GM23338 (cell line): ENCODE data around the gene CNTNAP2.

ENCODE experiments used
- CREB1 ChIP-seq: fragments of 250-450 bp; sonication (Bioruptor Pico); IDR thresholded peaks from 2 replicates; pipeline ENCODE4 v1.5.0; 2020; ENCODE audit warnings: low read depth, mild to moderate bottlenecking, moderate library complexity
- EZH2phosphoT487 ChIP-seq: fragments of 200-600 bp; sonication (generic); IDR thresholded peaks from one replicate; pipeline ENCODE4 v1.8.1; 2018; ENCODE audit warnings: antibody characterized with exemption; ENCODE audit not compliant: unreplicated experiment
- POLR2AphosphoS5 ChIP-seq: IDR thresholded peaks from 2 replicates; pipeline ENCODE4 v1.6.1; 2016; ENCODE audit warnings: antibody characterized with exemption, low read depth
- ZNF331 ChIP-seq: fragments of 250-450 bp; sonication (Bioruptor Pico); IDR thresholded peaks from 2 replicates; pipeline ENCODE4 v1.5.0; 2020; ENCODE audit warnings: low read depth, mild to moderate bottlenecking, moderate library complexity
- TF ChIP-seq, protein P1 (sequence below), 2 experiments: fragments of 200-600 bp in 1 of 2; sonication (generic) in 1 of 2; conservative IDR thresholded peaks; 2 replicates each; pipeline versions ENCODE4 v1.5.1 to v1.6.1; 2016 to 2017; ENCODE audit warnings: antibody characterized with exemption in 2 of 2, low read depth in 2 of 2, mild to moderate bottlenecking in 2 of 2, moderate library complexity in 1 of 2
- TF ChIP-seq, protein P2 (sequence below): IDR thresholded peaks from one replicate; pipeline ENCODE4 v1.6.1; 2018; ENCODE audit warnings: antibody characterized with exemption; ENCODE audit not compliant: unreplicated experiment

DNA sequence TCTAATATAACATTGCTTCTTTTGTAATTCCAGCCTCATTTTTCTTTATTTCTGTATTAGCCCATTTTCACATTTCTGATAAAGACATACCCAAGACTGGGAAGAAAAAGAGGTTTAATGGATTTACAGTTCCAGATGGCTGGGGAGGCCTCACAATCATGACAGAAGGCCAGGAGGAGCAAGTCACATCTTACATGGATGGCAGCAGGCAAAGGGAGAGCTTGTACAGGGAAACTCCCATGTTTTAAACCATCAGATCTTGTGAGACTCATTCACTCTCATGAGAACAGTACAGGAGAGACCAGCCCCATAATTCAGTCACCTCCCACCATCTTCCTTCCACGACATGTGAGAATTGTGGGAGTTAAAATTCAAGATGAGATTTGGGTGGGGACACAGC is 510.3 kb downstream of the CNTNAP2 start:
- TF ChIP-seq, protein P1, sequence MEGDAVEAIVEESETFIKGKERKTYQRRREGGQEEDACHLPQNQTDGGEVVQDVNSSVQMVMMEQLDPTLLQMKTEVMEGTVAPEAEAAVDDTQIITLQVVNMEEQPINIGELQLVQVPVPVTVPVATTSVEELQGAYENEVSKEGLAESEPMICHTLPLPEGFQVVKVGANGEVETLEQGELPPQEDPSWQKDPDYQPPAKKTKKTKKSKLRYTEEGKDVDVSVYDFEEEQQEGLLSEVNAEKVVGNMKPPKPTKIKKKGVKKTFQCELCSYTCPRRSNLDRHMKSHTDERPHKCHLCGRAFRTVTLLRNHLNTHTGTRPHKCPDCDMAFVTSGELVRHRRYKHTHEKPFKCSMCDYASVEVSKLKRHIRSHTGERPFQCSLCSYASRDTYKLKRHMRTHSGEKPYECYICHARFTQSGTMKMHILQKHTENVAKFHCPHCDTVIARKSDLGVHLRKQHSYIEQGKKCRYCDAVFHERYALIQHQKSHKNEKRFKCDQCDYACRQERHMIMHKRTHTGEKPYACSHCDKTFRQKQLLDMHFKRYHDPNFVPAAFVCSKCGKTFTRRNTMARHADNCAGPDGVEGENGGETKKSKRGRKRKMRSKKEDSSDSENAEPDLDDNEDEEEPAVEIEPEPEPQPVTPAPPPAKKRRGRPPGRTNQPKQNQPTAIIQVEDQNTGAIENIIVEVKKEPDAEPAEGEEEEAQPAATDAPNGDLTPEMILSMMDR (conservative IDR thresholded peaks at IDR 0.05; ENCODE audit: low read depth in 2 of 2): no peak
- TF ChIP-seq POLR2AphosphoS5 (no peak), CREB1 (CRISPR knock-in tag) (no peak), EZH2phosphoT487 (no peak), ZNF331 (CRISPR knock-in tag) (no peak)
- TF ChIP-seq, protein P2, sequence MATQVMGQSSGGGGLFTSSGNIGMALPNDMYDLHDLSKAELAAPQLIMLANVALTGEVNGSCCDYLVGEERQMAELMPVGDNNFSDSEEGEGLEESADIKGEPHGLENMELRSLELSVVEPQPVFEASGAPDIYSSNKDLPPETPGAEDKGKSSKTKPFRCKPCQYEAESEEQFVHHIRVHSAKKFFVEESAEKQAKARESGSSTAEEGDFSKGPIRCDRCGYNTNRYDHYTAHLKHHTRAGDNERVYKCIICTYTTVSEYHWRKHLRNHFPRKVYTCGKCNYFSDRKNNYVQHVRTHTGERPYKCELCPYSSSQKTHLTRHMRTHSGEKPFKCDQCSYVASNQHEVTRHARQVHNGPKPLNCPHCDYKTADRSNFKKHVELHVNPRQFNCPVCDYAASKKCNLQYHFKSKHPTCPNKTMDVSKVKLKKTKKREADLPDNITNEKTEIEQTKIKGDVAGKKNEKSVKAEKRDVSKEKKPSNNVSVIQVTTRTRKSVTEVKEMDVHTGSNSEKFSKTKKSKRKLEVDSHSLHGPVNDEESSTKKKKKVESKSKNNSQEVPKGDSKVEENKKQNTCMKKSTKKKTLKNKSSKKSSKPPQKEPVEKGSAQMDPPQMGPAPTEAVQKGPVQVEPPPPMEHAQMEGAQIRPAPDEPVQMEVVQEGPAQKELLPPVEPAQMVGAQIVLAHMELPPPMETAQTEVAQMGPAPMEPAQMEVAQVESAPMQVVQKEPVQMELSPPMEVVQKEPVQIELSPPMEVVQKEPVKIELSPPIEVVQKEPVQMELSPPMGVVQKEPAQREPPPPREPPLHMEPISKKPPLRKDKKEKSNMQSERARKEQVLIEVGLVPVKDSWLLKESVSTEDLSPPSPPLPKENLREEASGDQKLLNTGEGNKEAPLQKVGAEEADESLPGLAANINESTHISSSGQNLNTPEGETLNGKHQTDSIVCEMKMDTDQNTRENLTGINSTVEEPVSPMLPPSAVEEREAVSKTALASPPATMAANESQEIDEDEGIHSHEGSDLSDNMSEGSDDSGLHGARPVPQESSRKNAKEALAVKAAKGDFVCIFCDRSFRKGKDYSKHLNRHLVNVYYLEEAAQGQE: no peak
